Liver (tissue), 9 donors: Measurements from ENCODE around the gene PITX2. TPM values are rescaled to one million over a fixed set of nuclear protein-coding genes. Genes with fewer than 3 reads are reported as not detected.

Experiments used
- DNase-seq: peaks from one replicate; pipeline ENCODE4 v3.0.0-alpha.2; 2017; ENCODE audit warnings: low spot score
- H3K27ac ChIP-seq, 2 donors: one replicate each; pipeline ENCODE4 v1.7.0; 2013; ENCODE audit warnings: inconsistent platforms in 2 of 2, low read length in 2 of 2, control low read depth in 1 of 2, low read depth in 1 of 2, mild to moderate bottlenecking in 1 of 2
- H3K27me3 ChIP-seq, 4 donors: one replicate each; pipeline versions ENCODE4 v1.6.1 to v1.7.0; 2013; ENCODE audit warnings: low read length in 3 of 4, inconsistent platforms in 1 of 4, mild to moderate bottlenecking in 1 of 4, moderate library complexity in 1 of 4; ENCODE audit not compliant: control insufficient read depth in 4 of 4, insufficient read depth in 4 of 4
- H3K36me3 ChIP-seq, 4 donors: one replicate each; pipeline versions ENCODE4 v1.6.1 to v1.7.0; 2013; ENCODE audit warnings: low read length in 3 of 4, mild to moderate bottlenecking in 3 of 4, low read depth in 1 of 4, moderate library complexity in 1 of 4; ENCODE audit not compliant: control insufficient read depth in 4 of 4, insufficient read depth in 3 of 4
- H3K4me1 ChIP-seq, 4 donors: one replicate each; pipeline versions ENCODE4 v1.6.1 to v1.7.0; 2013; ENCODE audit warnings: low read length in 3 of 4, mild to moderate bottlenecking in 3 of 4, moderate library complexity in 1 of 4; ENCODE audit not compliant: control insufficient read depth in 4 of 4, insufficient read depth in 4 of 4
- H3K4me3 ChIP-seq, 3 donors: one replicate each; pipeline versions ENCODE4 v1.6.1 to v1.7.0; 2013; ENCODE audit warnings: low read length in 3 of 3, control low read depth in 1 of 3, low read depth in 1 of 3, mild to moderate bottlenecking in 1 of 3
- H3K9ac ChIP-seq, 2 donors: one replicate each; pipeline ENCODE4 v1.7.0; 2013; ENCODE audit warnings: low read length in 2 of 2, mild to moderate bottlenecking in 2 of 2, moderate library complexity in 2 of 2, control low read depth in 1 of 2, low read depth in 1 of 2
- H3K9me3 ChIP-seq, 4 donors: one replicate each; pipeline versions ENCODE4 v1.6.1 to v1.7.0; 2013; ENCODE audit warnings: low read length in 3 of 4; ENCODE audit not compliant: control insufficient read depth in 4 of 4
- ATF3 ChIP-seq: IDR thresholded peaks from 2 replicates; pipeline ENCODE4 v1.6.1; 2016; ENCODE audit warnings: antibody characterized with exemption
- EGR1 ChIP-seq, 2 donors: IDR thresholded peaks; 2 replicates each; pipeline ENCODE4 v1.6.1; 2016 to 2018; ENCODE audit warnings: antibody characterized with exemption in 2 of 2, low read depth in 2 of 2
- FOXA2 ChIP-seq: IDR thresholded peaks from 2 replicates; pipeline ENCODE4 v1.6.1; 2016; ENCODE audit warnings: antibody characterized with exemption
- HNF4A ChIP-seq, 2 donors: conservative IDR thresholded peaks; 2 replicates each; pipeline ENCODE4 v1.6.1; 2016; ENCODE audit warnings: antibody characterized with exemption in 2 of 2, mild to moderate bottlenecking in 2 of 2
- HNF4G ChIP-seq: IDR thresholded peaks from 2 replicates; pipeline ENCODE4 v1.6.1; 2016; ENCODE audit warnings: antibody characterized with exemption
- JUND ChIP-seq, 2 donors: IDR thresholded peaks; 2 replicates each; pipeline ENCODE4 v1.6.1; 2016; ENCODE audit warnings: antibody characterized with exemption in 2 of 2
- NR2F2 ChIP-seq: IDR thresholded peaks from 2 replicates; pipeline ENCODE4 v1.6.1; 2016; ENCODE audit warnings: antibody characterized with exemption
- RAD21 ChIP-seq, 2 donors: IDR thresholded peaks; 2 replicates each; pipeline ENCODE4 v1.6.1; 2016; ENCODE audit warnings: antibody characterized with exemption in 2 of 2, mild to moderate bottlenecking in 2 of 2
- RXRA ChIP-seq, 2 donors: IDR thresholded peaks; 2 replicates each; pipeline ENCODE4 v1.6.1; 2017 to 2018; ENCODE audit warnings: antibody characterized with exemption in 2 of 2, mild to moderate bottlenecking in 1 of 2
- SP1 ChIP-seq: IDR thresholded peaks from 2 replicates; pipeline ENCODE4 v1.6.1; 2018; ENCODE audit warnings: antibody characterized with exemption, mild to moderate bottlenecking
- TAF1 ChIP-seq: conservative IDR thresholded peaks from 2 replicates; pipeline ENCODE4 v1.6.1; 2016; ENCODE audit warnings: antibody characterized with exemption, mild to moderate bottlenecking
- WGBS: extraction: QIAGEN DNeasy Blood & Tissue Kit; methylation state at CpG from one replicate; pipeline ENCODE4 v1.1.7; 2013; 5-methylcytosine and 5-hydroxymethylcytosine counted together
- polyA plus RNA-seq, 2 donors: library from polyadenylated mRNA; stranded (reverse) in 1 of 2; unstranded in 1 of 2; fragments of 200-250 nt in 1 of 2; fragments of >200 nt in 1 of 2; fragmentation: Nextera tagmentation in 1 of 2; extraction: Ambion mirVana in 1 of 2; gene quantifications; one replicate each; pipeline versions ENCODE4 v1.2.1 to v1.2.3, GENCODE V29; 2013 to 2015
- total RNA-seq, 2 donors: library from RNA; depleted of rRNA; stranded (reverse); fragments of >200 nt; gene quantifications; one replicate each; pipeline ENCODE4 v1.2.3, GENCODE V29; 2014
- TF ChIP-seq, protein P1 (sequence below): IDR thresholded peaks from 2 replicates; pipeline ENCODE4 v1.6.1; 2016; ENCODE audit warnings: antibody characterized with exemption, mild to moderate bottlenecking
- TF ChIP-seq, protein P2 (sequence below): IDR thresholded peaks from 2 replicates; pipeline ENCODE4 v1.6.1; 2016; ENCODE audit warnings: antibody characterized with exemption
- donor health status: healthy.
- donor health status: healthy.
- donor health status: healthy.
- donor health status: healthy.
- donor health status: healthy.

The PITX2 gene
- total and polyA plus RNA-seq, 4 donors = 0.06 TPM; not detected in 3

GRCh38 chr4:110623718-110624397, 981 bp upstream of the PITX2 start:
- peaks cover 5 to 60% (median 22%) of the 10 kb centered on the region in 4 donors for H3K27me3 ChIP-seq
- peaks cover 14 to 35% (median 22%) of the 10 kb centered on the region in 4 donors for H3K4me1 ChIP-seq
- TF ChIP-seq RAD21 (IDR thresholded peaks at IDR 0.05) (no peak), HNF4G (no peak), HNF4A (conservative IDR thresholded peaks at IDR 0.05) (no peak), SP1 (no peak), RXRA (IDR thresholded peaks at IDR 0.05) (no peak)
- TF ChIP-seq, protein P1, sequence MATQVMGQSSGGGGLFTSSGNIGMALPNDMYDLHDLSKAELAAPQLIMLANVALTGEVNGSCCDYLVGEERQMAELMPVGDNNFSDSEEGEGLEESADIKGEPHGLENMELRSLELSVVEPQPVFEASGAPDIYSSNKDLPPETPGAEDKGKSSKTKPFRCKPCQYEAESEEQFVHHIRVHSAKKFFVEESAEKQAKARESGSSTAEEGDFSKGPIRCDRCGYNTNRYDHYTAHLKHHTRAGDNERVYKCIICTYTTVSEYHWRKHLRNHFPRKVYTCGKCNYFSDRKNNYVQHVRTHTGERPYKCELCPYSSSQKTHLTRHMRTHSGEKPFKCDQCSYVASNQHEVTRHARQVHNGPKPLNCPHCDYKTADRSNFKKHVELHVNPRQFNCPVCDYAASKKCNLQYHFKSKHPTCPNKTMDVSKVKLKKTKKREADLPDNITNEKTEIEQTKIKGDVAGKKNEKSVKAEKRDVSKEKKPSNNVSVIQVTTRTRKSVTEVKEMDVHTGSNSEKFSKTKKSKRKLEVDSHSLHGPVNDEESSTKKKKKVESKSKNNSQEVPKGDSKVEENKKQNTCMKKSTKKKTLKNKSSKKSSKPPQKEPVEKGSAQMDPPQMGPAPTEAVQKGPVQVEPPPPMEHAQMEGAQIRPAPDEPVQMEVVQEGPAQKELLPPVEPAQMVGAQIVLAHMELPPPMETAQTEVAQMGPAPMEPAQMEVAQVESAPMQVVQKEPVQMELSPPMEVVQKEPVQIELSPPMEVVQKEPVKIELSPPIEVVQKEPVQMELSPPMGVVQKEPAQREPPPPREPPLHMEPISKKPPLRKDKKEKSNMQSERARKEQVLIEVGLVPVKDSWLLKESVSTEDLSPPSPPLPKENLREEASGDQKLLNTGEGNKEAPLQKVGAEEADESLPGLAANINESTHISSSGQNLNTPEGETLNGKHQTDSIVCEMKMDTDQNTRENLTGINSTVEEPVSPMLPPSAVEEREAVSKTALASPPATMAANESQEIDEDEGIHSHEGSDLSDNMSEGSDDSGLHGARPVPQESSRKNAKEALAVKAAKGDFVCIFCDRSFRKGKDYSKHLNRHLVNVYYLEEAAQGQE = no peak
- H3K9ac ChIP-seq = no peak overlapping the region
- no peak overlapping the region for H3K27ac ChIP-seq
- H3K4me3 ChIP-seq = no peak overlapping the region
- H3K36me3 ChIP-seq = no peaks in the 10 kb centered on the region
- DNase-seq = no peak
- WGBS = 18% methylated on average over 11 of the region's 11 CpGs
- peaks cover 0 to 3% (median 0%) of the 10 kb centered on the region in 4 donors for H3K9me3 ChIP-seq

DNA sequence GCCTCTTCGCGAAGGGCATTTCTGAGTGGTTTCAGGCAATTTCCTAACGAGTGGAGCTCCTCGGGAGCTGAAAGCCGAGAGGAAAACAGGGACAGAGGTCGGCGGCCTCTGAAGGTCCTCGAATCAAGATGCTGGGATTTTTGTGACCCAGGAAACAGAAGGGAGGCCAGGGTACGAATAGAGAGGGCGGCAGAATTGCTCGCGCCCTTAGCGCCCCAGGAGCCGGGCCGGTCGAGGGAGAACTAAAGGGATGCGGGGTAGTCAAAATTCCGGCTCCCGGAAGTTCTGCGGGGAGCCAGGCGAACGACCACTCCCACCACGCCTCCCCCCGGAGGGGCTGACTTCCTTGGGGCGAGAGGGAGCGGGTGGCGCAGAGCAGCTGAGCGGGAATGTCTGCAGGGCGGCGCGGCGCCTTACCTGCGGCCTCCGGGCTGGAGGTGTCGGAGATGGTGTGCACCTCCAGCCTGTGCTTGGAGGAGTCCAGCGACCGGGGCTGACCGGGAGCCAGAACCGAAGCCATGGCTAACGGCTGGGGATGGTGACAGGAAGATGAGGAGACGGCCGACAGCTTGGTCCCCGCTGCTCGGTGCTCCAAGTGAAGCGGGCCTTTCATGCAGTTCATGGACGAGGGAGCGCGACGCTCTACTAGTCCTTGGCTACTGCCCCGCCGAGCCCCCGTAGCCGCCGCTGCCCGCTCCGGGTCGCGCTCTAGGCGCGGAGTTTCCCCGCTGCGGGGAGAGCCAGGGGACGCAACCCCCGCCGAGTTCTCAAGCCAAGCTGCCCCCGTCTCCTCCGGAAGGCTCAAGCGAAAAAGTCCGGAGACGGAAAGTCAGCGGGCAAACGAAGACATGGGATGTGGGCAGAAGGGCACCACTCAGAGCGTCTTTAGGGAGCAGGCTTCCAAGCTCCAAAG, 782 bp downstream of the PITX2 start:
- peak overlapping the region in 2 of 3 donors; percentile 9 to 35 for H3K4me3 ChIP-seq
- H3K36me3 ChIP-seq = no peaks in the 10 kb centered on the region
- no peak overlapping the region for H3K27ac ChIP-seq
- H3K4me1 ChIP-seq = peaks cover 14 to 40% (median 24%) of the 10 kb centered on the region in 4 donors
- DNase-seq = no peak
- peaks cover 0 to 8% (median 0%) of the 10 kb centered on the region in 4 donors for H3K9me3 ChIP-seq
- no peak for TF ChIP-seq HNF4A (conservative IDR thresholded peaks at IDR 0.05)
- TF ChIP-seq RAD21 (IDR thresholded peaks at IDR 0.05) = no peak
- no peak for TF ChIP-seq TAF1
- TF ChIP-seq FOXA2 = no peak
- no peak for TF ChIP-seq JUND (IDR thresholded peaks at IDR 0.05)
- TF ChIP-seq HNF4G = no peak
- no peak for TF ChIP-seq NR2F2
- TF ChIP-seq, protein P2, sequence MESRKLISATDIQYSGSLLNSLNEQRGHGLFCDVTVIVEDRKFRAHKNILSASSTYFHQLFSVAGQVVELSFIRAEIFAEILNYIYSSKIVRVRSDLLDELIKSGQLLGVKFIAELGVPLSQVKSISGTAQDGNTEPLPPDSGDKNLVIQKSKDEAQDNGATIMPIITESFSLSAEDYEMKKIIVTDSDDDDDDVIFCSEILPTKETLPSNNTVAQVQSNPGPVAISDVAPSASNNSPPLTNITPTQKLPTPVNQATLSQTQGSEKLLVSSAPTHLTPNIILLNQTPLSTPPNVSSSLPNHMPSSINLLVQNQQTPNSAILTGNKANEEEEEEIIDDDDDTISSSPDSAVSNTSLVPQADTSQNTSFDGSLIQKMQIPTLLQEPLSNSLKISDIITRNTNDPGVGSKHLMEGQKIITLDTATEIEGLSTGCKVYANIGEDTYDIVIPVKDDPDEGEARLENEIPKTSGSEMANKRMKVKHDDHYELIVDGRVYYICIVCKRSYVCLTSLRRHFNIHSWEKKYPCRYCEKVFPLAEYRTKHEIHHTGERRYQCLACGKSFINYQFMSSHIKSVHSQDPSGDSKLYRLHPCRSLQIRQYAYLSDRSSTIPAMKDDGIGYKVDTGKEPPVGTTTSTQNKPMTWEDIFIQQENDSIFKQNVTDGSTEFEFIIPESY = no peak
- TF ChIP-seq EGR1 (IDR thresholded peaks at IDR 0.05; ENCODE audit: low read depth in 2 of 2) = no peak
- no peak for TF ChIP-seq ATF3
- H3K27me3 ChIP-seq = peaks cover 3 to 64% (median 28%) of the 10 kb centered on the region in 4 donors
- no peak overlapping the region for H3K9ac ChIP-seq
- 5% methylated on average over 73 of the region's 73 CpGs for WGBS
